HepG2 (cell line): Measurements from ENCODE around the gene RPLP2. TPM values are rescaled to one million over a fixed set of nuclear protein-coding genes. Genes with fewer than 3 reads are reported as not detected.

Experiments used
- AKAP8 ChIP-seq: sonication (generic); formaldehyde crosslinking; IDR thresholded peaks from 2 replicates; pipeline ENCODE4 v1.5.1; 2020; ENCODE audit warnings: mild to moderate bottlenecking, missing genetic modification reagents
- CC2D1A ChIP-seq: sonication (generic); formaldehyde crosslinking; IDR thresholded peaks from 2 replicates; pipeline ENCODE4 v1.8.1; 2023; ENCODE audit warnings: mild to moderate bottlenecking, missing genetic modification reagents
- CEBPB ChIP-seq: IDR thresholded peaks from 2 replicates; pipeline ENCODE4 v1.6.1; 2011; ENCODE audit warnings: low read depth, low read length, improper control_type of control experiment, borderline replicate concordance
- ETV6 ChIP-seq: sonication (generic); formaldehyde crosslinking; conservative IDR thresholded peaks from 2 replicates; pipeline ENCODE4 v1.4.0; 2020; ENCODE audit warnings: missing genetic modification reagents
- KLF11 ChIP-seq: IDR thresholded peaks from 2 replicates; pipeline ENCODE4 v1.6.1; 2016; ENCODE audit warnings: missing compliant biosample characterization
- KMT2A ChIP-seq: sonication (generic); formaldehyde crosslinking; IDR thresholded peaks from 2 replicates; pipeline ENCODE4 v1.4.0; 2020; ENCODE audit warnings: missing genetic modification reagents
- MED13 ChIP-seq: sonication (generic); formaldehyde crosslinking; IDR thresholded peaks from 2 replicates; pipeline ENCODE4 v1.5.0; 2020; ENCODE audit warnings: missing genetic modification reagents
- NR1H2 ChIP-seq: sonication (generic); formaldehyde crosslinking; IDR thresholded peaks from 2 replicates; pipeline ENCODE4 v1.8.1; 2022; ENCODE audit warnings: low read depth, missing genetic modification reagents, borderline replicate concordance
- PAWR ChIP-seq: sonication (generic); formaldehyde crosslinking; IDR thresholded peaks from 2 replicates; pipeline ENCODE4 v1.4.0; 2020; ENCODE audit warnings: missing genetic modification reagents, mild to moderate bottlenecking, borderline replicate concordance
- RFXAP ChIP-seq: sonication (generic); formaldehyde crosslinking; IDR thresholded peaks from 2 replicates; pipeline ENCODE4 v1.4.0; 2020; ENCODE audit warnings: missing genetic modification reagents, borderline replicate concordance
- TBL1XR1 ChIP-seq: fragments of 150-350 bp; IDR thresholded peaks from 2 replicates; pipeline ENCODE4 v1.6.1; 2014; ENCODE audit warnings: borderline replicate concordance, low read length; ENCODE audit not compliant: partially characterized antibody
- TSC22D2 ChIP-seq: sonication (generic); formaldehyde crosslinking; IDR thresholded peaks from 2 replicates; pipeline ENCODE4 v1.5.1; 2020; ENCODE audit warnings: missing genetic modification reagents, mild to moderate bottlenecking, borderline replicate concordance
- ZBTB1 ChIP-seq: sonication (generic); formaldehyde crosslinking; IDR thresholded peaks from 2 replicates; pipeline ENCODE4 v1.4.0; 2020; ENCODE audit warnings: missing genetic modification reagents, borderline replicate concordance
- ZBTB38 ChIP-seq: sonication (generic); formaldehyde crosslinking; IDR thresholded peaks from 2 replicates; pipeline ENCODE4 v1.5.1; 2020; ENCODE audit warnings: mild to moderate bottlenecking, missing genetic modification reagents
- ZGPAT ChIP-seq: IDR thresholded peaks from 2 replicates; pipeline ENCODE4 v1.6.1; 2016; ENCODE audit warnings: mild to moderate bottlenecking
- ZNF12 ChIP-seq: sonication (generic); formaldehyde crosslinking; IDR thresholded peaks from 2 replicates; pipeline ENCODE4 v1.5.0; 2020; ENCODE audit warnings: missing genetic modification reagents
- ZNF232 ChIP-seq: sonication (generic); formaldehyde crosslinking; IDR thresholded peaks from 2 replicates; pipeline ENCODE4 v1.4.0; 2020; ENCODE audit warnings: missing genetic modification reagents, borderline replicate concordance
- ZNF235 ChIP-seq: sonication (generic); formaldehyde crosslinking; IDR thresholded peaks from 2 replicates; pipeline ENCODE4 v1.8.1; 2023; ENCODE audit warnings: mild to moderate bottlenecking, missing genetic modification reagents, borderline replicate concordance
- ZNF264 ChIP-seq: sonication (generic); formaldehyde crosslinking; IDR thresholded peaks from 2 replicates; pipeline ENCODE4 v1.4.0; 2020; ENCODE audit warnings: missing genetic modification reagents
- ZNF282 ChIP-seq: fragments of 450-650 bp; IDR thresholded peaks from 2 replicates; pipeline ENCODE4 v1.6.1; 2018; ENCODE audit not compliant: partially characterized antibody
- ZNF30 ChIP-seq: sonication (generic); formaldehyde crosslinking; IDR thresholded peaks from 2 replicates; pipeline ENCODE4 v1.5.0; 2020; ENCODE audit warnings: mild to moderate bottlenecking, missing genetic modification reagents
- ZNF556 ChIP-seq: sonication (generic); formaldehyde crosslinking; IDR thresholded peaks from 2 replicates; pipeline ENCODE4 v1.4.0; 2020; ENCODE audit warnings: mild to moderate bottlenecking, missing genetic modification reagents, borderline replicate concordance
- ZNF598 ChIP-seq: sonication (generic); formaldehyde crosslinking; IDR thresholded peaks from 2 replicates; pipeline ENCODE4 v1.5.1; 2020; ENCODE audit warnings: mild to moderate bottlenecking, missing genetic modification reagents, borderline replicate concordance
- polyA plus RNA-seq, 8 experiments: library from polyadenylated mRNA; depleted of rRNA in 3 of 8; stranded (reverse) in 7 of 8; unstranded in 1 of 8; fragments of >200 nt; fragmentation: Illumina TruSeq in 4 of 8; extraction: Trizol in 4 of 8; gene quantifications; 2 replicates each; pipeline versions ENCODE4 v1.2.1 to v1.2.3, GENCODE V29; 2011 to 2016; ENCODE audit warnings: low read depth in 4 of 8, missing spikeins in 1 of 8, mixed read lengths in 1 of 8; ENCODE audit not compliant: insufficient read depth in 1 of 8
- total RNA-seq, 5 experiments: library from RNA; depleted of rRNA; stranded (reverse); fragments of >200 nt; fragmentation: Illumina TruSeq; extraction: Trizol; gene quantifications; 2 replicates each; pipeline ENCODE4 v1.2.3, GENCODE V29; 2016; ENCODE audit warnings: low read depth in 1 of 5
- TF ChIP-seq, protein P1 (sequence below): fragments of 450-650 bp; IDR thresholded peaks from 2 replicates; pipeline ENCODE4 v1.6.1; 2016
- TF ChIP-seq, protein P2 (sequence below): sonication (generic); formaldehyde crosslinking; IDR thresholded peaks from 2 replicates; pipeline ENCODE4 v1.5.0; 2020; ENCODE audit warnings: missing genetic modification reagents

Gene RPLP2
- total and polyA plus RNA-seq, 2 of the 13 experiments (the other 11 are each of a cell fraction or from before 2014, with no cell fraction given): 978 to 2,106 TPM

DNA sequence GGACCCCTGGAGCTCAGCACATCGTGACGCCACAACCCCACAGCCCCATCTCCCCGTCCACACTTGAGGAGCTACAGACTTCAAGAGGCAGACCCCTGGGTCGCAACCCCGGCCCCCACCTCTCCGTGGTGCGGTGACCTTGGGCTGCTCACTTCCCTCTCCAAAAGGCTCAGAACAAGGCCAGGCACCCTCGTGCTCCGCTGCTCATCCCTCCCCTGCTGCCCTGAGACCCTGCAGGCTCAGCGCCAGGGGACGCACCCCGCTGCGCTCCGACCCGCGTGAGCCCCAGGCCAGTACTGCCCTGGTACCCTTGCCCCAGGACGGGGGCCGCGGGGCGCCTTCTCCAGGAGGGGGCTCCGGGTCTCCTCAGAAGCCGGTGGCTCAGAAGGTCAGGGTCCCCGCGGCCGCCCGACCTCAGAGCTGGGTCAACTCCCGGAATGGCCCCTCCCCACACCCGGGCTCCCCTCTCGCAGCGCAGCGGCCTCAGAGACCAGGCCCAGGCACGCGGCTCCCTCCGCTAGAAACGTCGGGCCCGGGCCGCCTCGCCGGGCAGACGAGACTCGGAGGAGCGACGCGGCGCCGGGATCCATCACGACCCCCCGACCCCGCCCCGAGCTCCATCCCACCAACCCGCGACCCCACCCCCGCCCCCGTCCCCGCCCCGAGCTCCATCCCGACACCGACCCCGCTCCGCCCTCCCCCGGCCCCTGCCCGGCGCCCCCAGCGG is 33.0 kb upstream of the RPLP2 start (continued):
- no peak for TF ChIP-seq RFXAP (CRISPR knock-in tag)
- TF ChIP-seq ZBTB1 (CRISPR knock-in tag): no peak
- TF ChIP-seq ZNF598 (CRISPR knock-in tag): 0 out of 2 replicates have a peak, but pooled peaks have one; percentile 3
- TF ChIP-seq CC2D1A: no peak
- TF ChIP-seq, protein P1, sequence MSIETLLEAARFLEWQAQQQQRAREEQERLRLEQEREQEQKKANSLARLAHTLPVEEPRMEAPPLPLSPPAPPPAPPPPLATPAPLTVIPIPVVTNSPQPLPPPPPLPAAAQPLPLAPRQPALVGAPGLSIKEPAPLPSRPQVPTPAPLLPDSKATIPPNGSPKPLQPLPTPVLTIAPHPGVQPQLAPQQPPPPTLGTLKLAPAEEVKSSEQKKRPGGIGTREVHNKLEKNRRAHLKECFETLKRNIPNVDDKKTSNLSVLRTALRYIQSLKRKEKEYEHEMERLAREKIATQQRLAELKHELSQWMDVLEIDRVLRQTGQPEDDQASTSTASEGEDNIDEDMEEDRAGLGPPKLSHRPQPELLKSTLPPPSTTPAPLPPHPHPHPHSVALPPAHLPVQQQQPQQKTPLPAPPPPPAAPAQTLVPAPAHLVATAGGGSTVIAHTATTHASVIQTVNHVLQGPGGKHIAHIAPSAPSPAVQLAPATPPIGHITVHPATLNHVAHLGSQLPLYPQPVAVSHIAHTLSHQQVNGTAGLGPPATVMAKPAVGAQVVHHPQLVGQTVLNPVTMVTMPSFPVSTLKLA: no peak
- no peak for TF ChIP-seq TSC22D2 (CRISPR knock-in tag)
- peak; percentile 14; the same call in 1 of the 2 replicates for TF ChIP-seq ZNF556
- no peak for TF ChIP-seq CEBPB
- TF ChIP-seq TBL1XR1: no peak
- no peak for TF ChIP-seq ZNF12 (CRISPR knock-in tag)
- TF ChIP-seq ETV6 (CRISPR knock-in tag): no peak
- no peak for TF ChIP-seq ZNF235
- no peak for TF ChIP-seq ZNF264 (CRISPR knock-in tag)
- TF ChIP-seq, protein P2, sequence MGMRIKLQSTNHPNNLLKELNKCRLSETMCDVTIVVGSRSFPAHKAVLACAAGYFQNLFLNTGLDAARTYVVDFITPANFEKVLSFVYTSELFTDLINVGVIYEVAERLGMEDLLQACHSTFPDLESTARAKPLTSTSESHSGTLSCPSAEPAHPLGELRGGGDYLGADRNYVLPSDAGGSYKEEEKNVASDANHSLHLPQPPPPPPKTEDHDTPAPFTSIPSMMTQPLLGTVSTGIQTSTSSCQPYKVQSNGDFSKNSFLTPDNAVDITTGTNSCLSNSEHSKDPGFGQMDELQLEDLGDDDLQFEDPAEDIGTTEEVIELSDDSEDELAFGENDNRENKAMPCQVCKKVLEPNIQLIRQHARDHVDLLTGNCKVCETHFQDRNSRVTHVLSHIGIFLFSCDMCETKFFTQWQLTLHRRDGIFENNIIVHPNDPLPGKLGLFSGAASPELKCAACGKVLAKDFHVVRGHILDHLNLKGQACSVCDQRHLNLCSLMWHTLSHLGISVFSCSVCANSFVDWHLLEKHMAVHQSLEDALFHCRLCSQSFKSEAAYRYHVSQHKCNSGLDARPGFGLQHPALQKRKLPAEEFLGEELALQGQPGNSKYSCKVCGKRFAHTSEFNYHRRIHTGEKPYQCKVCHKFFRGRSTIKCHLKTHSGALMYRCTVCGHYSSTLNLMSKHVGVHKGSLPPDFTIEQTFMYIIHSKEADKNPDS (CRISPR knock-in tag): no peak
- TF ChIP-seq MED13 (CRISPR knock-in tag): 0 out of 2 replicates have a peak, but pooled peaks have one; percentile 32
- no peak; the same call in 1 of the 2 replicates for TF ChIP-seq ZGPAT (CRISPR knock-in tag)
- no peak for TF ChIP-seq KMT2A (CRISPR knock-in tag)
- 0 out of 2 replicates have a peak, but pooled peaks have one; percentile 39 for TF ChIP-seq ZNF30
- TF ChIP-seq PAWR (CRISPR knock-in tag): no peak
- no peak for TF ChIP-seq ZNF282
- TF ChIP-seq ZBTB38 (CRISPR knock-in tag): no peak
- no peak for TF ChIP-seq NR1H2
- TF ChIP-seq KLF11 (CRISPR knock-in tag): no peak
- no peak for TF ChIP-seq ZNF232 (CRISPR knock-in tag)
- no peak for TF ChIP-seq AKAP8 (CRISPR knock-in tag)
